GM12891 (cell line): ENCODE results near the gene LRCH1.

Experiments
- PAX5 ChIP-seq: IDR thresholded peaks from 2 replicates; pipeline ENCODE4 v1.6.1; 2011; ENCODE audit warnings: low read length, moderate library complexity, mild to moderate bottlenecking; ENCODE audit not compliant: insufficient read depth, severe bottlenecking
- POLR2A ChIP-seq: IDR thresholded peaks from 2 replicates; pipeline ENCODE4 v1.6.1; 2011; ENCODE audit warnings: low read depth, low read length, control low read depth
- POLR2AphosphoS5 ChIP-seq: IDR thresholded peaks from 2 replicates; pipeline ENCODE4 v1.6.1; 2011; ENCODE audit warnings: low read depth, low read length, control low read depth
- POU2F2 ChIP-seq: IDR thresholded peaks from 2 replicates; pipeline ENCODE4 v1.6.1; 2011; ENCODE audit warnings: low read depth, mild to moderate bottlenecking, control low read depth, low read length, moderate library complexity
- SPI1 ChIP-seq: IDR thresholded peaks from 2 replicates; pipeline ENCODE4 v1.6.1; 2011; ENCODE audit warnings: low read depth, low read length, control low read depth
- TAF1 ChIP-seq: IDR thresholded peaks from 2 replicates; pipeline ENCODE4 v1.6.1; 2011; ENCODE audit warnings: low read depth, low read length, control low read depth

GRCh38 chr13:46622630-46623256, 69.8 kb downstream of the LRCH1 start:
- TF ChIP-seq POLR2AphosphoS5 (no peak), POLR2A (no peak), PAX5 (no peak), TAF1 (no peak), SPI1 (peak; percentile 24; the same call in 1 of the 2 replicates), POU2F2 (no peak)
